Stimulated activated CD4-positive, alpha-beta T cell treated with anti-CD3 and anti-CD28 coated beads, TNF-alpha, amount 100 ng/mL, for 1 hour (primary cell): ENCODE measurements around the gene HENMT1.
"Not testable (repeated sequence)": the region's sequence is repeated elsewhere in the genome, so short reads cannot be mapped to it uniquely, and the experiment has no call there.

Source experiments
- DNase-seq, 3 donors: peaks; one replicate each; pipeline ENCODE4 v3.0.0-alpha.2; 2020; ENCODE audit warnings: low read depth in 3 of 3, low spot score in 1 of 3

Gene HENMT1

DNA sequence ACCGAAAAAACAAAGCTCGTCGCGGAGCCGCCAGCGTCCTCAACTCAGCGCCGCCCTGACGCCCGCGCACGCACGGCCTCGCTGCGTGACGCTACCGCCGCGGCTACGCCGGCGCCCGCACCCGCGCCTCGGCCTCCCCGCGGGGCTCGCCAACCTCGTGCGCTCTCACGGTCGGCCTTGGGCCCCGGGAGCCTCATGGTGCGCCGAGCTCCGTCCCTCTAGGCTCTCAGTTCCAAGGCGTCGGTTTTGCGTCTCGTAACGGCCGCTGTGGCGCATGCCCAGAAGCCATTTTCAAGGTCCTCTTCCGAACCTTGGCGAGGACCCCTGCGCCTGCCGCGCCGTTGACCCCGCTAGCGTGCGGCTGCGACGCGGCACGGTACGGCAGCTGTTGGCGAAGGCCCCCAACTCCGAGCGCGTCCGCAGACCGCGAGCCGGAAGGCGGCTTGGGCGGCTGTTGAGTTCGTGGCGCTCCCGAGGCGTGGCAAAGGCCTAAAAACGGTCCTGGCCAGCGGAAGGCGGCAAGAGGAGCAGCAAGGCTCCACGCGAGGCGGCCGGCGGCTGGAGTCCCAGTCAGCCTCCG is at the start of gene HENMT1:
HENMT1 (minus strand) TSS at position 64 of the 580 bp plus-strand sequence. CDS start 1,209 bp downstream, outside the sequence.
- peak; percentile 25 to 61 (median 50) for DNase-seq

DNA sequence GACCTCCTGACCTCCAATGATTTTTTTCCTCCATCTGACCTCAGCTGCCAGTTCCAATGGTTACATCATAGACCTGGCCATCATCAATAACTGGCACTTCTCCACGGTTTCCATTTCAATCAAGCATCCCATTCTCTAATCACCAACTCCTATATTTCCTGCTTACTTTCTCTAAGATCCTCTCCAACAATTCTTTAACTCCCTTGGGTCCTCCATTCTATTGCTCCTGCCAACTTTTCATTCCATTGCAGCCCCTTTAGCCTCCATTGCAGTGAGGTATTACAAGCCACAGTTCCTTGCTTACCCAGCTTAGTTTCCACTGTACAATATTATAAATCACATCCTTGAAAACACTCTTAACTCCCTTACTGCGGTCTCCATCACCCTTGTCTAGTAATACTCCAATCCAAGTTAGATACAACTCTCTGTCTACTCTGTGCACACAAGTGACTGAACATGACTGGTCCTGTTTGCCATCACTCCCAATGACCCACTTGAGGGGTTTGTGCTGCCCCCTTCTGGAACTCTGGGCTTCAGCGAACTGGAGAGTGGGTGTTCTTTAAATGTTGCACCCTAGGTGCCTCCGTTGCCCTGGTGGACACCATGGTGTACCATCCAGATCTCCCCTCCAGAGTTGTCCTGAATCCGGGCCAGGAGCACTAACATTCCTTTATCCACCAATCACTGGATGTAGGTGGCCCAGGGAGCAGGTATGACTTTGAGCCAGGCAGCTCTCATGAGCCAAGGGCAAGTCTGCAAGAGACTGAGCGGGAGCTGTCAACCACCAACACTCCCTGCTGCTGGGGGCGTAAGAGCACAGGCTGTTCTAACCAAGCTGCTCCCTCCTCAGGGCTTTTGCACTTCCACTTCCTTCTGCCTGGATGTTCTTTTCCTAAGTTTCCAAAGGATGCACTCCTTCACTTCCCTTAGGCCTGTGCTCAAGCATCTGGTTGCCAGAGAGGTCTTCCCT is 48.1 kb upstream of the HENMT1 start:
- peak; percentile 13 to 40 (median 32) for DNase-seq

DNA sequence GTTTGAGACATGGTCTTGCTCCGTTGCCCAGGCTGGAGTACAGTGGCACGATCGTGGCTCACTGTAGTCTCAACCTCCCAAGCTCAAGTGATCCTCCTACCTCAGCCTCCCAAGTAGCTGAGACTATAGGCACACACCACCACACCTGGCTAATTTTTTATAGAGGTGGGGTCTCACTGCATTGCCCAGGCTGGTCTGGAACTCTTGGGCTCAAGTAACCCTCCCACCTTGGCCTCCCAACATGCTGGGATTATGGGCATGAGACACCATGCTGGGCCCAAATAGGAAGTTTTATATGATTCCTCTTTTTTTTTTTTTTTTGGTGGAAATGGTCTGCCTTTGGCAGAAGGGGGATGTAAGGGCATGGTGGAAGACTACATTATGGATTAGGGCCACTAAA is 45.8 kb upstream of the HENMT1 start:
- no peak for DNase-seq

DNA sequence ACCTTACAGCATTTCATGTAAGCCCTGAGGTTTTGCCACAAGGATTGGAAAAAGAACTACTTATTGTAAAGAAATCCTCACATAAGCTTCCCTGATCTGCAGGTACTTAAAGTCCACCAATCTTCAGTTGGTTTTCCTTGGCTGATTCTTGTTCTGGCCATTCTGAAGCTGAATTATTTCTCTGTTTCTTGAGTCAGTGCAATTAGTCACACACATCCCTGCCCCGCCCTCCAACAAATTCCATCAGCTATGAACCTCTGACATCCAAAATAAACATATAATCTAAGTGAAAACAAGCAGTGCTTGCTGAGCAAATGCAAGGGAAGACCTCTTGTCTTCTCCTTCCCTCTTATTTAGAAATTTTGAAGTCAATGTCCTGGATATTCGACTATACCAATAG is 43.6 kb upstream of the HENMT1 start:
- DNase-seq, result no peak

DNA sequence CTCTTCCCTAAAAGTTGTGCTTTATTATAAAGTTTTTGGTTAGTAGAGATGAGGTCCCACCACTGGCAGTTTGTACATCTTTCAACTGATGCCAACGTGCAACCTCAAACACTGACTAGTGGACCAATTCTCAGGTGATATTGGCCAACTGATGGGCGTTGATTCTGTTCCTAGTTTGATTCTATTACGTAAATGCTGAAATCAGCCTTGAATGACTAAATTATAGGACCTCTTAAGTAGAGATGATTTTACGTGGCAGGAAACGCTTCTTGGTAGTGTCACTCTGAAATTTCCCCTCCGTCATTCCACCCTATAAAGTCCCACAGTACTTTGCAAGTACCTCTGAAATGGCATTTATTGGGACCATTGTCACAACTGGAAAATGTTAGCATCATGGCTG is 43.0 kb upstream of the HENMT1 start:
- DNase-seq, result no peak

DNA sequence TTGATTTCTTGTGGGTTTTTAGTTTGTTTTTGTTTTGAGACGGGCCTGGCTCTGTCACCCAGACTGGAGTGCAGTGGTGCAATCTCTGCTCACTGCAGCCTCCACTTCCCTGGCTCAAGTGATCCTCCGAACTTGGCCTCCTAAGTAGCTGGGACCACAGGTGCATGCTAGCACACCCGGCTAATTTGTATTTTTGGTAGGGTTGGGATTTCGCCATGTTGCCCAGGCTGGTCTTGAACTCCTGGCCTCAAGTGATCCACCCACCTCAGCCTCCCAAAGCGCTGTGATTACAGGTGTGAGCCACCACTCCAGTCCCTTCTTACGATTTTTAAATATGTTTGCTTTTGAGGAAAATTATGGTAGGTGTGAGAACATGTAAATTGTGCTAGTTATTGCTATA is 41.2 kb upstream of the HENMT1 start:
- DNase-seq, result not testable (repeated sequence)

DNA sequence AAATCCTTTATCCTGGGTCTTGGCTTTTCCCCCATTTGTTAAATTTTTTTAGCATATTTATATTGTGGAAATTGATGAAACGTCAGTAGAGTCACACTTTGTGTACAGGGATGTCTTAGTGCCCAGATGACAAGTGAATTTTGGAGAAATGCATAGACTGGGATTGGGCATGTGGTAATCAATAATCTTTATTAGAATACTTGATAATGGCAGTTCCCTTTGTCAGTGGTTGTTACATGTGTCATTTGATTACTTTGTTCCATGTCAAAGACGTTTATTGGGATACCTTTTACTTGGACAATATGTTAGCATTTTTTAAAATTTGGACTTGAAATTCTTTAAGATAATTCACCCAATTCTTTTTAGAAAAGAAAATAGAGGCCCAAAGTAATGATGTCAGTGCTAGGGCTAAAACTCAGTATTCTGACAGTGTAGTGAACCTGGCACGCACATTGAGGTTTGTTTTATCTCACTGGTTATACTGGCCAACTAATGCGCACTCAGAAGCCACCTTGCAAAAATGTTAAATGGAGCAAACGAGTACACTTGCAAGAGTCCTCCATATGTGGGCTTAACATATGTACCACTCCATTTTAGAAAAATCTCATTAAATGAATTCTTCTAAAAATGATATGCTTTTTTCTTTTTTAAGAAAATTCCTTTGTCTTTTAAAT is 40.4 kb upstream of the HENMT1 start:
- no peak for DNase-seq

DNA sequence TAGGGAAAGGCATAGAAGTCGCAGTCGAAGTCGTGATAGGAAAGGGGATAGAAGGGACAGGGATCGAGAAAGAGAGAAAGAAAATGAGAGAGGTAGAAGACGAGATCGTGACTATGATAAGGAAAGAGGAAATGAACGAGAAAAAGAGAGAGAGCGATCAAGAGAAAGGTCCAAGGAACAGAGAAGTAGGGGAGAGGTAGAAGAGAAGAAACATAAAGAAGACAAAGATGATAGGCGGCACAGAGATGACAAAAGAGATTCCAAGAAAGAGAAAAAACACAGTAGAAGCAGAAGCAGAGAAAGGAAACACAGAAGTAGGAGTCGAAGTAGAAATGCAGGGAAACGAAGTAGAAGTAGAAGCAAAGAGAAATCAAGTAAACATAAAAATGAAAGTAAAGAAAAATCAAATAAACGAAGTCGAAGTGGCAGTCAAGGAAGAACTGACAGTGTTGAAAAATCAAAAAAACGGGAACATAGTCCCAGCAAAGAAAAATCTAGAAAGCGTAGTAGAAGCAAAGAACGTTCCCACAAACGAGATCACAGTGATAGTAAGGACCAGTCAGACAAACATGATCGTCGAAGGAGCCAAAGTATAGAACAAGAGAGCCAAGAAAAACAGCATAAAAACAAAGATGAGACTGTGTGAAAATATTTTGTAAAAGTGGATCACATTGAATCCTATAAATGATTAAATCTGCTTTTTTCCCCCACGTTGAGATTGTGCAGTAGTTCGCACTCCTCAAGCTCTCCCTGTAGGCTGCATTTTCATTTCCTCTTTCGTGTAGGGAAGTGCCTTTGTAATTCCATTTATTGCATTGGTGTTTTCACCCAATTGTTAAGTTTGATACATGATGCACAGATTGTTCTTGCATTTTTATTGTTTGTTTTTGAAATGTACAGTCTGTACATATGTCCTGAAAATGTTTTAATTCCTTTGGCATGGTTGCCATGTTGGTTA is 38.8 kb upstream of the HENMT1 start:
- DNase-seq, result no peak

DNA sequence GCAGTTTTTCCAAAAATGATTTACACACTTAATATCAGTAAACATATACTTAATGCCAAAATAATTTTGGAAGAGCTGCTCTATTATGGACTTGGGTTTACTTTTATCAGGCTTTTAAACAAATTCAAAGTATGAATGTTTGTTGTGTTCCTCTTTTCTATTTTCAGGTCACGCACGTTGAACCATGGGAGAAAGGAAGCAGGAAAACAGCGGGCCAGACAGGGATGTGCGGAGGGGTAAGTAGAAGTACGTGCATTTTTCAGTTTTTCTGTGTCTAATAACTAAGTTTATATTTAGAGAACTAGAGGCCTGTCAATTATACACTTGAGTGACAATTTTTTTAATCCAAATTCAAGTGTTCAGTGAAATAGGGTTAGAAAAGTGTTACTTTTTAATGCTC is 34.6 kb upstream of the HENMT1 start:
- DNase-seq, result no peak

DNA sequence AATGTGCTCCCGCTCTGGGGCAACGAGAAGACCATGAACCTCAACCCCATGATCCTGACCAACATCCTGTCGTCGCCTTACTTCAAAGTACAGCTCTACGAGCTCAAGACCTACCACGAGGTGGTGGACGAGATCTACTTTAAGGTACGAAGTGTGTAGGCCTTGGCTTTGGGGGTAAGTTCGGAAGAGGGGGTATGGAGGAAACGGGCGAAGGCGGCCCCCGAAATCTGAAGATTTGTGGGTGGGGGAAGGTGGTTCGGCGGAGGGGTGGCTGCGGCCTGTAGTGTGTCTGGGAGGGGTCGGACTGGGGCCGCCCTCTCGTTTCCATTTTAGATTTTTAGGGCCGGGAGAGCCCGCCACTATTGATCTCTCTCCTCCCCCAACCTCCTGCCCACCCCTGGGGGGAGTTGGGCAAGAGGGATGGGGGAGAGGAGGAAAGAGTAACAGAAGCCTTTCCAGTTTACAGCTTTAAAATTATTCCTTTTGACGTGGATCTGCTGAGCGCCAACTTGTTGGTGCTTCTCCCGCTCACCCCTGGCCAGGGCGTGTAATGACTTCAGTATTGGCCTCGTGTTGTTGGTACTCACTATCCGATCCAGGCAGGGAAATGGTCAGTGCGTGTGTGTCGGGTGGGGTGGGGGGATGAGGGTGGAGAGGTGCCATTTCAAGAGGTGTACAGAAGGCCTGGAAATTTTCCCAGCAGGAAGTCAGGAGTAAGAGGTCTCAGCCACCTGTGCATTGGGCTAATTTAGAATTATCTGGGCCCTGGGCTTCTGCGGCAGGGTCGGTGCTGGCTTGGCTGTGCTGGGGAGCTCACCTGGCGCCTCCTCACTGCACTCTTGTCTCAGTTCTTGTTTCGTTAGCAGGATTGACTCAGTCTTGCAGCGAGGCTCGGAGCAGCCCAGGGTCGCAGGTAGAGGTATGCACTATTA is 32.1 kb upstream of the HENMT1 start:
- peak; percentile 40 to 49 (median 44) for DNase-seq

DNA sequence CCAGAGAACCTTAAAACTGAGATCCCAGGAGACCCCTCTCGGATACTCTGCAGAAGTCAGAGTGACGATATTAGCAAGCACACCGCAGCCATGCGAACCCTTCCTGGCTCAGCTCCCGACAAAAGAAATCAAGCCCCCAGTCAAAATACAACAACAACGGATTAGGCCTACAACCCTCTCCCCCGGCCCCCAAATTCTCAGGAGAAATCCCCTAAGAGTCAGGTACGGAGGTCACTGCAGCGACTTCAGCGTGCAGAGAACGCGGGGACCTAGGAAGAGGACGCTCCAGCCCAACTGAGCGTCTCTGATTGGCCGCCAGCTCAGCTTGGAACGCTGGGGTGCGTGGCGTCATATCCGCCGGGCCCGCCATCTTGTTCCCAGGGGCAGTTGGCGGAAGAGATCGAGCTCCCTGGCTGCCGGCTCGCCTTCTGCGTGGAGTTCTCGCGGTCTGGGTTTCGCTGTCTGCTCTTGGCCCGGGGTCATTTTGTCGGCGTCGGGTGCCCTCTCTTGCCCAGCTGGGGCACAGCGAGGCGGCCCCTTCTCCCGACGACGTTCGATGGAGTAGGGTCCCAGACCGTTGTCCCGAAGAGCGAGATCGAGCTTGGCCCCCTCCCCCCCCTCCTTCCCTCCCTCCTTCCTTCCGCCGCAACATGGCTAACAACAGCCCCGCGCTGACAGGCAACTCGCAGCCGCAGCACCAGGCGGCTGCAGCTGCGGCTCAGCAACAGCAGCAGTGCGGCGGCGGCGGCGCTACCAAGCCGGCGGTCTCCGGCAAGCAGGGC is 31.2 kb upstream of the HENMT1 start, which contains the start of gene PRPF38B:
PRPF38B (plus strand) TSS at position 369 of the 782 bp plus-strand sequence; CDS start at position 651, 282 bp downstream.
- DNase-seq, result peak; percentile 78 to 85 (median 82)

DNA sequence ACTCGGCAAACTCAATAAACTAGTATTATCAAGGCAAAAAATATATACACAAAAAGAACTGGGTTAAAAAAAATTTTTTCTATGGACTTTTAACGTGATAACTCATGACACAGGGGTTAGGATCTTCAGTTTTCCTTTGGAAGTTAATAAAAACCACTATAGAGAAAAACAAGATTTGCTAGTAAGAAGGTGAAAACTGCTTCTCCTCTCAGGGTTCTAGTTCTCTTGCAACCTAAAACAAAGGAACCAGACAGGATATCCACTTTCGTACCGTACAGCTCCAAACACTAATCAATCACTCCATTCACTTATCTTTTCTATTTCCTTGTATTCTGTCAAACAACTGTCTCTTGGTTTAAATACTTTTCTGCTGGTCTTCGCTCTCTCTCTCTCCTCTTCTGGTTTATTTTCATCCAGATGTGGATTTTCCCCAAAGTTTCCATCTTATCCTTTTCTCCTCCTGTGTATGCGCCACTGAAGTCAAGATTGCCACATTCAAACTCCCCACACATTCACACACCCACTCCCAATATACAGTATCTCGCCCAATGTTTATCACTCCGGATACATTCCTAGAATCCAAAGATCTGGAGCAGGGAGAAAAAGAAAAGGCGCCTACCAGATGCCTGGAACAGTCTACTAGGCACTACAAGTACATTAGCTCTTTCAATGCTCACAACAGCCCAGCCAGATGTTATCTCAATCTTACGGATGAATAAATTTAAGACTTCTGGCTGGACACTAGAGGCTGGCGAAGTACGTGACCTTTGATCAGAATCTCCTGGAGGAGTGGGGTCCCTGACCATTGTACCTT is 30.4 kb upstream of the HENMT1 start:
- no peak for DNase-seq

DNA sequence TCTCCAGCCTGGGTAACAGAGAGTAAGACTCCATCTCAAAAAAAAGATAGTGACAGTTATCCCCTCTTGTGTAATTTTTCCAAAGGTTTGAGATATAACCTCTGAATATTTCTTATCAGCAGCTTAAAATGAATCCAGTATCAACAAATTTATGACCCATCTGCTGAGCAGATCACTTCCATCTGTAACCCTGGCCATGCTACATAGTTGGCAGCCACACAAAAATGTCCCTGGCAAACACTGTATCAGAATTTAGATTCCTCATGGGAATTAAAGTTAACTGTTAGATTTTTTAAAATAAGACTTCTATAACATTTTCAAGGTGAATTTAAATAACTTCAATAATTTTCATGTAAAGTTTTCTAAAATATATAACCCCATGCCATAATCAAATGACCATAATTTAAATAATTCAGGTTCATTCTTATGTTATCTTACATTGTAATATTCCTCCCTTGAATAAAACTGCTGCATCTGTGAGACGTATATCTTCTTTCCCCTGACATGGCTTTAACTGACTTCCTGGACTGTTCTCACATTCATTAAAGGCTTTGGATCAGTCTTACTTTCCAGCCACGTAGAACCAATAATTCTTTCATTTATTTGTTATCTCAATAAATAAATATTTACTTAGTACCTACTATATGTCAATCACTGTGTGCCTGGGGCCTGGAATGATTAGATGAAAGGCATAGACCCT is 25.9 kb upstream of the HENMT1 start:
- no peak for DNase-seq

DNA sequence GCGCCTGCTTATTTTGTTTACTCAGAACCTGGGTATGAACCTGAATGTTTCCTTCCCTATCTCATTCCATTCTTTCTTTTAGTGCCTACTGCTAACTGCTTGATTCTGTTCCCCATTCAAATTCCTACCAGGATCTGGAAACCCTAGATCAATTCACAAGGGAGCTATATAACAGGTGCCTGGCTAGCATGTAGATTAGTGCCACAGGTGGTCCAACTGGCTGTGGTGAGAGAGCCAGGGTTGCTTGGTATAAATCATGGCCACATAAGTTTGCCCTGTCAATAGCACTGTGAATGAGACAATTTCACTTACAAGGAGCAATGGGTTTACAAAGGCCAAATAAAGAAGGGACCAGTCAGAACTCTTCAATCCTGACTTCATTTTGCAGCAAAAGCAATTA is 24.6 kb upstream of the HENMT1 start:
- DNase-seq, result no peak

DNA sequence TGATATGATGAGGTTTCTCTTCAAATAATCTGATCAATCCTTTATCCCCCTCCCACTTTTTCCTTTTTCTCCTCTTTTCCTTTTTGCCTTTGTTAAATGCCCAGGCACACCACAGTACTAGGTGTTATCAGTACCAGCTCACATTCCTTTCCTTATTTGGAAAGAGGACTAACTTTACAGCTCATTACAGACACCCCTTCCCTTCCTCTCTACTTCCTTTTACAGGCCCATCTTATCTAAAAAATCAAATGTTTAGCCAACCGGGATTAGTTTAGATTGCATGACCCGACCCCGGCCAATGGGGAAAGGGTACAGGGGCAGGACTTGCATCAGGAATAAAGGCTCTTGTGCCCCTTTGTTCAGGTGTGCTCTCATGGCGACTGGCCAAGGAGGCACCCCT is 20.8 kb upstream of the HENMT1 start:
- not testable (repeated sequence) for DNase-seq

DNA sequence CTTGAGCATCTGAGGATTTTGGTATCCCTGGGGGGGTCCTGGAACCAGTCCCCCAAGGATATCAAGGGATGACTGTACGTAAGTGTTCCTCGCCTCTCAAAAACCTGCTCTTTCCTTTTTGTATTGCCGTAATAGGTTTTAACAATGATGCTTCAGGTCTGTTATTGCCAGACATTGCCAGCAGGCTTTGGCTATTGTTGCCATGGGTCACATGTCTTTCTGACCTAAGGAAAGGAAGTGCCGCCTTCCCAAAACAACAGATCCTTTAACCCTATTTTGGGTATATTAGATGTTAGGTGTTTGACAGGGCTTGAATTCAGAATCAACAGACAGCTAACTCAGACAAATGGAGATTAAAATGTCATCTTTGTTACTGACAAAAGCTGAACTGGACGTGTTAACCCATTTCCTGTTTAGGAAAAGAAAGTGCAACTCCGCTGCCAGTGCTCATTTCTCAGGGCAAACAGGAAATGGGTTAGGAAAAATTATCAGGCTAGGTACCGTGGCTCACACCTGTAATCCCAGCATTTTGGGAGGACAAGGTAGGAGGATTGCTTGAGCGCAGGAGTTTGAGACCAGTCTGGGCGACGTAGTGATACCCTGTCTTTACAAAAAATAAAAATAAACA is 18.8 kb upstream of the HENMT1 start:
- no peak for DNase-seq

DNA sequence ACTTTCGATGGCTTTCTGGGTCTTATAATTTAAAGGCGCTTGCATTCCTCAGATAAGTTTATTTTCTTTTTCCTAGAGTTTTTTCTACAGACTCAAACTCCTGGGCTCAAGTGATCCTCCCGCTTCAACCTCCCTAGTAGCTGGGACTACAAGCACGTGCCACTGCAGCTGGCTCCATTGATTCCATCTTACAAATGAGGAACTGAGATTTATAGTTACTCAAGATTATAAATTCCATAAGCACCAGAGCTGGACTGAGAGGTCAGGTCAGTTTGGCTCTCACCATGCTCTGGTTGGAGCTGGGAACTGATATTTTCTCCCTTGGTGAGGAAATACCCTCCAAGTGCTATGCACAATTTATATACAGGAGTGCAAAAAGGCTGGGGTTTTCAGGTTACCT is 17.8 kb upstream of the HENMT1 start:
- DNase-seq, result no peak
